ENCODE measurements around the gene CCDC197.

Gene CCDC197

DNA sequence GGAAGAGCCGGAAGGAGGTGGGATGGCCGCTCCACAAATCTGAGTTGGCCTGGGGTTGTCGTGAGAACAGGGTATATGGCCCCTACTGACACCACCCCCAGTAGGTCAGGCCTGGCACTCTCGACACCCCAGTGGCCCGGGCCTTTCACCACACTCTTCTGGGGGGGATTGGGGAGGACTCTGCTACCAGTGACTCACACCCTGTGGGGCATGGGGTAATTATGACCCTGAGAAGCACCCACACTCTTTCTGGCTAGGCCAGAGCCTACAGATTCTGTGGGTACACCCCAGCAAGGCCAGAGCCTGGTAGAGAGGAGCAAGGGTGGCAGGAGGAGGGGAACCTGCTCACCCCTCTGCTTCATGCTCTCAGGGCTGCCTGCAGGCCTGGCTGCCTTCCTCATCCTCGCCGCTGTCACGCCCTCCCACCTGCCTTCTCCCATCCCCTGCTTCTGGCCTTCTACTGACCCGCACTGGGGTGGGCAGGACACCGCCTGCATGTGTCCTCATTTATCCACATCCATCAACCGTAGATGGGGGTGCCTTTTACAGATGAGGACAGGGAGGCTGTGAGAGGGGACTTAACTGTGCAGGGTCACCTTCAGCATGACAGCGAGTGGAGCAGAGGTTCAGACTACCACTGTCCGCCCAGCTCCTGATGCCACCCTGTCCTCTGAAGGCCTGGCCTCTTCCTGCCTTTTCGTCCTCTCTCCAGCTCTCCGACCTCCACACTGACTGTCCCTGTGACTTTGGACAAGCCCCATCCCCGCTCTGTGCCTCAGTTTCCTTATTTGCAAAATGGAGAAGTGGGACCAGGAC, 39.1 kb upstream of the CCDC197 start:
- no peak overlapping the region for H3K4me3 ChIP-seq (ENCODE audit: low read length)
- DNase-seq (ENCODE audit: low read depth), result no peak
- TF ChIP-seq, protein P1, sequence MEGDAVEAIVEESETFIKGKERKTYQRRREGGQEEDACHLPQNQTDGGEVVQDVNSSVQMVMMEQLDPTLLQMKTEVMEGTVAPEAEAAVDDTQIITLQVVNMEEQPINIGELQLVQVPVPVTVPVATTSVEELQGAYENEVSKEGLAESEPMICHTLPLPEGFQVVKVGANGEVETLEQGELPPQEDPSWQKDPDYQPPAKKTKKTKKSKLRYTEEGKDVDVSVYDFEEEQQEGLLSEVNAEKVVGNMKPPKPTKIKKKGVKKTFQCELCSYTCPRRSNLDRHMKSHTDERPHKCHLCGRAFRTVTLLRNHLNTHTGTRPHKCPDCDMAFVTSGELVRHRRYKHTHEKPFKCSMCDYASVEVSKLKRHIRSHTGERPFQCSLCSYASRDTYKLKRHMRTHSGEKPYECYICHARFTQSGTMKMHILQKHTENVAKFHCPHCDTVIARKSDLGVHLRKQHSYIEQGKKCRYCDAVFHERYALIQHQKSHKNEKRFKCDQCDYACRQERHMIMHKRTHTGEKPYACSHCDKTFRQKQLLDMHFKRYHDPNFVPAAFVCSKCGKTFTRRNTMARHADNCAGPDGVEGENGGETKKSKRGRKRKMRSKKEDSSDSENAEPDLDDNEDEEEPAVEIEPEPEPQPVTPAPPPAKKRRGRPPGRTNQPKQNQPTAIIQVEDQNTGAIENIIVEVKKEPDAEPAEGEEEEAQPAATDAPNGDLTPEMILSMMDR (conservative IDR thresholded peaks at IDR 0.05; ENCODE audit: low read length), result no peak

DNA sequence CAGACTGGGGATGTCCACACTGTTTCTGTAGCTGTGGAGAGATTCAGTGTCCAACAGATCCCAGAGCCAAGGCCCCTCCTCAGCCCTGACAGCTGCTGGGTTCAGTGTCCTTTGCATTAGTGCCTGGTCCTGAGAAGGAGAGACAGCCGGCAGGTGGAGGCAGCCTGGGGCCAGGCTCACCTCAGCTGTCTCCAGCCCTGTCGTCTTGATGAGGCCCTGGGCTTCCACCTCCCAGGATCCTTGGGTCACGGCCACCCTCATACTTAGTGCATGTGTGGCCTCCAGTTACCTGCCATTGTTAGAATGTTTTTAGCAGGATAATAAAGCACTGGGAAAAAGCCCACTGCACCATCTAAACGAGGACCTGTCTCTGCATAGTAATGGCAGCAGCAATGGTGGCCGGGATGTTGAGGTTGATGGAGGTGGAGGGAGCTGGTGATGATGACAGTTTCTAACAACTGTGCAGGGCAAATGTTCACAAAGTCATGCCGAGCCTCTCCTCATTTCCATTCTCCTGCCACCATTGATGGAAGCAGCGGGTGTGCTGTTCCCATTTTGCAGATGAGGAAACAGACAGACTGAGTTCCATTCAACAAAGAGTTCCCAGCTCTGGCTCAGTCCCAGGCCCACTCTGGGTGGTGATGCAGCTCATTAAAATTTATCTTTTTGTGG, 38.4 kb upstream of the CCDC197 start:
- H3K4me3 ChIP-seq (ENCODE audit: low read length), result no peak overlapping the region
- TF ChIP-seq, protein P1 (conservative IDR thresholded peaks at IDR 0.05; ENCODE audit: low read length), result no peak

DNA sequence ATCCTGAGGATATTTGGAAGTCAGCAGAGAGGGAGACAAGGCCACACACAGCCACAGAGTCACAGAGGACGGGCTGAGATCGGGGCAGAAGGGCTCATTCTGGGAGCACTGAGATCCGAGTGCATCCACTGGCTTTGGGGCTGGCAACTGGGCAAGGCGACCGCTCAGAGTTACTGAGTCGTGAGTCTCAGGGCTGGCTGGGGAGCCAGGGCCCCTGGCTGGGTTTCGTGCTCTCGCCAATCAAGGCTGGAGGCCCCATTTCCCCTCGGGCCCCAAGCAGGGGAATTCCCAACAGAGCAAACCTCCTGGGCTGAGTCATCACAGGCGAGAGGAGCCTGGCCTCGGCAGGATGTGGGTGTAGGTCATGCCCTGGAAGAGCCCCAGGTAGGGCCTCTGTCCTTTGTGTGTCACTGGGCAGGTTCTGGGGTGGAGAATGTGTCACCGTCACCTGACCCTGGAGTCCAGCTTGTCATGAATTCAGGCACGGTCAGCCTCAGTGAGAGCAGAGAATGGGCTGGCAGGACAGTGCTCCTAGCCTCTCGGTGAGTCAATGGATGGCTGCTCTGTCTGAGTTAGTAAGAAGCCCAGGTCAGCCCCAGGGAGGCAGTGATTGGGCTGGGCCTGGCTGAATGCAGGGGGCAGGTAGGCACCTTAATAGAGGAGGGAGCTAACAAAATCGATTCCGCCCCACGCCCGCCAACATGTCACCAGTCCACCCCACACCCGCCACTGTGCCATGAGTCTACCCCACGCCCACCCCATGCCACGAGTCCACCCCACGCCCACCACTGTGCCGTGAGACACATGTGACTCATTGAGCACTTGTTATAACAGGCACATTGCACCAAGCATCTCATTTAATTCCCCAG, 37.6 kb upstream of the CCDC197 start:
- peak; percentile 82 for DNase-seq (ENCODE audit: low read depth)
- no peak overlapping the region for H3K4me3 ChIP-seq (ENCODE audit: low read length)

More for the DNA sequence above, 38.4 kb upstream of the CCDC197 start:
- DNase-seq (ENCODE audit: low read depth), result no peak

DNA sequence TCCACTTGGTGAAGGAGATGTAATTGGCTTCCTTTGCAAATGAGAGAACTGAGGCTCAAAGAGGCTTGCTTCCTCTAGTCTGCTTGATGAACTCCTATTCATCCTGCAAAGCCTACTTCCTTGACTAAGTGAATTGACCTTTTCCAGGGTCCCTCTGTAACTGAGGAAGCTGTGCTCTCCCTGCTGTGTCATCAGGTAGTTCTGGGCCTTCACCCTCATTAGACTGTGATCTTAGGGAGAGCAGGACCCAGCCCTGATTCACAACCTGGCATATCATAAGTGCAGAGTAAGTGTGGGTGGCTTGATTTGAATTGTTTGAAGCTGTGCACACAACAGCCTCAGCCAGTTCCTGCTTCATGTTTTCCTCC, 37.0 kb upstream of the CCDC197 start:
- TF ChIP-seq, protein P1 (conservative IDR thresholded peaks at IDR 0.05; ENCODE audit: low read length), result no peak
- no peak overlapping the region for H3K4me3 ChIP-seq (ENCODE audit: low read length)
- no peak for DNase-seq (ENCODE audit: low read depth)

More for the DNA sequence above, 37.6 kb upstream of the CCDC197 start:
- TF ChIP-seq, protein P1 (conservative IDR thresholded peaks at IDR 0.05; ENCODE audit: low read length), result no peak

DNA sequence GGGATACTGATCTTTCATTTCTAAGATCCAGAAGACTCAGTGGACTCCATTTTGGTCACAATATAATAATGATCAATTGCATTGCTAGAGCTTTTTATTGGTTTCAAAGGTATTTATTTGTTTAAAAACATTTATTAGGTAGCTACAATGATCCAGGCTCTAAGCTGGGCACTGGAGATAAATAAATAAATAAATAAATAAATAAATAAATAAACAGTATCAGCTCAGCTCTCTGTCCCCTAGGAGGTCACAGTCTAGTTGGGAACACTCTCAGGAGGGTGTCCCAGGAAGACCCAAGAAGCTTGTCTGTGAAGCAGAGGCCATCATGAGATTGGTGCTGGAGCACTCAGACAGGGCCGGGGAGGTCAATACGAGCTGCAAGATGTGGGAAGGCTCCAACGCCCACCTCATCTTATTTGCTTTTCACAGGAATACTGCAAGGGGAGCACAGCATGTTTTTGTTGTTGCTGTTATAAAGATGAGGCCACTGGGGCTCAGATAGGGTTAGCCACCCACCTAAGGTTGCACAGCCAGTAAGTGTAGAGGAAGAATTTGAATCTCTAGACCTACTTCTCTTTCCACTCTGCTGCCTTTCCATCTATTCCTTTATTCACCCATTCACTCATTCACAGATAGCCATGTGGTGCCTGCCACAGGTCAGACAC, 36.2 kb upstream of the CCDC197 start:
- H3K4me3 ChIP-seq (ENCODE audit: low read length), result no peak overlapping the region
- no peak for DNase-seq (ENCODE audit: low read depth)
- TF ChIP-seq, protein P1 (conservative IDR thresholded peaks at IDR 0.05; ENCODE audit: low read length), result no peak

DNA sequence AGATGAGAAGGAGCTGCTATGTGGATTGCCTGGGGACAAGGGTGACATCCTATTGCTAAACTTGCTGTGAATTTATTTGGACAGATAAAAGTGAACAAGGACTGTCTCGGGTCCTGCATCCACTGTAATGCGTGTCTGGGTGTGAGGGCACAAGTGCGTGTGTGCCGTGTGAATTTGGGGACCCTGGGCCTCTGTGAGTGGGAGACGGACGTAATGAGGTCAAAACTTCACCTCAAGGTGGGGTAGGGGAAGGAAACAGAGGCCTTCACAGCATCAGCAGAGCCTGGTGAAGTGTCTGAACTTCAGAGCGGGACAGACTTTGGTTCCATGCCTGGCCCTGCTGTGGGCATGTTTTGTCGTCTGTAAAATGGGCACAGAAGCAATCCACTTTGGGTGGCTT, 35.5 kb upstream of the CCDC197 start:
- TF ChIP-seq, protein P1 (conservative IDR thresholded peaks at IDR 0.05; ENCODE audit: low read length), result no peak
- H3K4me3 ChIP-seq (ENCODE audit: low read length), result no peak overlapping the region
- DNase-seq (ENCODE audit: low read depth), result no peak

Data from AG10803 (cell line).